IPS DF 6.9 (cell line): ENCODE data around the gene WIZ.
A peak's percentile ranks its signal among the peaks of the same experiment; 100 is the strongest.

ENCODE experiments used
- DNase-seq: peaks from one replicate; pipeline ENCODE4 v3.0.0-alpha.2; 2013; ENCODE audit warnings: low read depth, low spot score
- H3K27ac ChIP-seq: one replicate; pipeline ENCODE4 v1.5.1; 2013; ENCODE audit warnings: low read length, control low read depth
- H3K27me3 ChIP-seq: 2 replicates; pipeline ENCODE4 v1.6.1; 2013; ENCODE audit warnings: mild to moderate bottlenecking, low read length; ENCODE audit not compliant: control insufficient read depth, insufficient read depth
- H3K36me3 ChIP-seq: 2 replicates; pipeline ENCODE4 v1.6.1; 2013; ENCODE audit warnings: low read length; ENCODE audit not compliant: control insufficient read depth, insufficient read depth
- H3K4me1 ChIP-seq: 2 replicates; pipeline ENCODE4 v1.6.1; 2013; ENCODE audit warnings: low read length; ENCODE audit not compliant: control insufficient read depth, insufficient read depth
- H3K4me3 ChIP-seq: 2 replicates; pipeline ENCODE4 v1.5.1; 2013; ENCODE audit warnings: mild to moderate bottlenecking, low read length
- H3K9me3 ChIP-seq: 2 replicates; pipeline ENCODE4 v1.6.1; 2013; ENCODE audit warnings: low read length, inconsistent platforms; ENCODE audit not compliant: control insufficient read depth, insufficient read depth
- WGBS: extraction: QIAGEN DNeasy Blood & Tissue Kit; methylation state at CpG from one replicate; pipeline ENCODE4 v1.1.7; 2013; ENCODE audit warnings: mixed read lengths, missing lambda C conversion rate; ENCODE audit not compliant: insufficient read length, insufficient coverage; 5-methylcytosine and 5-hydroxymethylcytosine counted together

The WIZ gene

GRCh38 chr19:15453906-15454860 is 4.4 kb upstream of the WIZ start:
- no peak for DNase-seq
- no peak overlapping the region for H3K4me3 ChIP-seq
- H3K9me3 ChIP-seq = no peaks in the 10 kb centered on the region
- 100% methylated on average over 1 of the region's 17 CpGs for WGBS
- H3K27me3 ChIP-seq = peaks cover 12% of the 10 kb centered on the region
- no peak overlapping the region for H3K27ac ChIP-seq
- H3K36me3 ChIP-seq = no peaks in the 10 kb centered on the region
- H3K4me1 ChIP-seq = peaks cover 3% of the 10 kb centered on the region

GRCh38 chr19:15453091-15453578 is 3.4 kb upstream of the WIZ start:
- no peak for DNase-seq
- Histone ChIP-seq H3K4me3 (no peak overlapping the region; the same call in 1 of the 2 replicates), H3K27me3 (peaks cover 8% of the 10 kb centered on the region), H3K9me3 (no peaks in the 10 kb centered on the region), H3K36me3 (no peaks in the 10 kb centered on the region), H3K4me1 (peaks cover 5% of the 10 kb centered on the region), H3K27ac (no peak overlapping the region)
- WGBS = no CpG with 5 or more reads among the region's 44 CpGs

- Histone ChIP-seq H3K27me3 (peaks cover under 1% of the 10 kb centered on the region; the same call in 1 of the 2 replicates), H3K4me3 (peak overlapping the region; percentile 18; the same call in 1 of the 2 replicates), H3K4me1 (peaks cover 5% of the 10 kb centered on the region), H3K36me3 (no peaks in the 10 kb centered on the region), H3K9me3 (no peaks in the 10 kb centered on the region), H3K27ac (no peak overlapping the region)
- WGBS = no CpG with 5 or more reads among the region's 37 CpGs
- peak; percentile 71 for DNase-seq
These were observed 2.6 kb upstream of the WIZ start for GRCh38 chr19:15452111-15453047.

- no peak for DNase-seq
- Histone ChIP-seq H3K27ac (no peak overlapping the region), H3K4me3 (peak overlapping the region; percentile 36; the same call in 1 of the 2 replicates), H3K27me3 (no peaks in the 10 kb centered on the region), H3K9me3 (no peaks in the 10 kb centered on the region), H3K4me1 (peaks cover 5% of the 10 kb centered on the region), H3K36me3 (no peaks in the 10 kb centered on the region)
- WGBS = no CpG with 5 or more reads among the region's 1 CpG
These were observed 753 bp upstream of the WIZ start for GRCh38 chr19:15450528-15450890.

- Histone ChIP-seq H3K27me3 (no peaks in the 10 kb centered on the region), H3K36me3 (no peaks in the 10 kb centered on the region), H3K27ac (no peak overlapping the region), H3K4me1 (peaks cover 5% of the 10 kb centered on the region), H3K9me3 (no peaks in the 10 kb centered on the region), H3K4me3 (peak overlapping the region; percentile 36; the same call in 1 of the 2 replicates)
- DNase-seq = no peak
- WGBS = no CpG with 5 or more reads among the region's 43 CpGs
These were observed 757 bp downstream of the WIZ start for GRCh38 chr19:15448778-15449619.

- no CpG with 5 or more reads among the region's 17 CpGs for WGBS
- no peaks in the 10 kb centered on the region for H3K27me3 ChIP-seq
- no peak overlapping the region for H3K27ac ChIP-seq
- no peak for DNase-seq
- peaks cover 5% of the 10 kb centered on the region for H3K4me1 ChIP-seq
- no peaks in the 10 kb centered on the region for H3K9me3 ChIP-seq
- peak overlapping the region; percentile 36; the same call in 1 of the 2 replicates for H3K4me3 ChIP-seq
- no peaks in the 10 kb centered on the region for H3K36me3 ChIP-seq
These were observed 1.5 kb downstream of the WIZ start for GRCh38 chr19:15448044-15448777.

GRCh38 chr19:15447057-15447456 is 2.7 kb downstream of the WIZ start:
- no peak overlapping the region for H3K27ac ChIP-seq
- H3K4me1 ChIP-seq = peaks cover 3% of the 10 kb centered on the region
- WGBS = no CpG with 5 or more reads among the region's 4 CpGs
- no peaks in the 10 kb centered on the region for H3K9me3 ChIP-seq
- no peaks in the 10 kb centered on the region for H3K27me3 ChIP-seq
- no peak for DNase-seq
- H3K4me3 ChIP-seq = no peak overlapping the region
- H3K36me3 ChIP-seq = no peaks in the 10 kb centered on the region

GRCh38 chr19:15445807-15446376 is 3.9 kb downstream of the WIZ start:
- Histone ChIP-seq H3K9me3 (no peaks in the 10 kb centered on the region), H3K4me3 (no peak overlapping the region), H3K27me3 (no peaks in the 10 kb centered on the region), H3K4me1 (peaks cover 3% of the 10 kb centered on the region), H3K27ac (no peak overlapping the region), H3K36me3 (no peaks in the 10 kb centered on the region)
- WGBS = no CpG with 5 or more reads among the region's 7 CpGs
- no peak for DNase-seq

GRCh38 chr19:15445227-15445605 is 4.5 kb downstream of the WIZ start:
- no CpG with 5 or more reads among the region's 9 CpGs for WGBS
- no peak overlapping the region for H3K27ac ChIP-seq
- peaks cover 3% of the 10 kb centered on the region for H3K4me1 ChIP-seq
- no peaks in the 10 kb centered on the region for H3K36me3 ChIP-seq
- no peaks in the 10 kb centered on the region for H3K27me3 ChIP-seq
- no peak for DNase-seq
- no peak overlapping the region for H3K4me3 ChIP-seq
- no peaks in the 10 kb centered on the region for H3K9me3 ChIP-seq
